Mesendoderm (in vitro differentiated cells): ENCODE data around the gene CCDC91.

Source experiments
- DNase-seq: peaks from one replicate; pipeline ENCODE4 v3.0.0; 2013
- H2AK5ac ChIP-seq: 2 replicates; pipeline ENCODE4 v1.6.1; 2013; ENCODE audit warnings: low read length, inconsistent platforms
- H2BK120ac ChIP-seq: 2 replicates; pipeline ENCODE4 v1.6.1; 2013; ENCODE audit warnings: low read depth, mild to moderate bottlenecking, low read length, moderate library complexity, mixed read lengths
- H2BK15ac ChIP-seq: replicated peaks from 2 replicates; pipeline ENCODE4 v1.6.1; 2013; ENCODE audit warnings: low read depth, mild to moderate bottlenecking, moderate library complexity
- H2BK5ac ChIP-seq: 2 replicates; pipeline ENCODE4 v1.6.1; 2013; ENCODE audit warnings: low read length, inconsistent platforms
- H3K18ac ChIP-seq: 2 replicates; pipeline ENCODE4 v1.6.1; 2013; ENCODE audit warnings: mild to moderate bottlenecking, low read length, mixed read lengths
- H3K23ac ChIP-seq: one replicate; pipeline ENCODE4 v1.6.1; 2013; ENCODE audit warnings: low read length
- H3K27ac ChIP-seq: 2 replicates; pipeline ENCODE4 v1.5.1; 2013; ENCODE audit warnings: low read depth, mild to moderate bottlenecking, inconsistent platforms, low read length, moderate library complexity
- H3K27me3 ChIP-seq: 2 replicates; pipeline ENCODE4 v1.6.1; 2013; ENCODE audit warnings: low read length, control low read depth, mild to moderate bottlenecking, inconsistent platforms; ENCODE audit not compliant: insufficient read depth, poor library complexity
- H3K36me3 ChIP-seq: 2 replicates; pipeline ENCODE4 v1.6.1; 2013; ENCODE audit warnings: low read length, inconsistent platforms; ENCODE audit not compliant: control insufficient read depth, insufficient read depth
- H3K4ac ChIP-seq: one replicate; pipeline ENCODE4 v1.6.1; 2013; ENCODE audit warnings: low read depth, mild to moderate bottlenecking, low read length, moderate library complexity
- H3K4me1 ChIP-seq: 2 replicates; pipeline ENCODE4 v1.6.1; 2013; ENCODE audit warnings: low read depth, low read length, inconsistent platforms; ENCODE audit not compliant: control insufficient read depth
- H3K4me2 ChIP-seq: 2 replicates; pipeline ENCODE4 v1.6.1; 2013; ENCODE audit warnings: low read length
- H3K4me3 ChIP-seq: 2 replicates; pipeline ENCODE4 v1.5.1; 2013; ENCODE audit warnings: mild to moderate bottlenecking, low read length
- H3K56ac ChIP-seq: one replicate; pipeline ENCODE4 v1.6.1; 2013; ENCODE audit warnings: low read length
- H3K79me1 ChIP-seq: 2 replicates; pipeline ENCODE4 v1.6.1; 2013; ENCODE audit warnings: low read length, inconsistent platforms
- H3K79me2 ChIP-seq: 2 replicates; pipeline ENCODE4 v1.6.1; 2013; ENCODE audit warnings: mild to moderate bottlenecking, low read length; ENCODE audit not compliant: control insufficient read depth, insufficient read depth
- H3K9ac ChIP-seq: 2 replicates; pipeline ENCODE4 v1.6.1; 2013; ENCODE audit warnings: low read length, inconsistent platforms
- H4K5ac ChIP-seq: one replicate; pipeline ENCODE4 v1.6.1; 2013; ENCODE audit warnings: low read length
- H4K8ac ChIP-seq: one replicate; pipeline ENCODE4 v1.6.1; 2013; ENCODE audit warnings: low read depth, mild to moderate bottlenecking, control low read depth, low read length, moderate library complexity
- WGBS: extraction: QIAGEN DNeasy Blood & Tissue Kit; methylation state at CpG from one replicate; pipeline ENCODE4 v1.1.7; 2013; ENCODE audit warnings: low lambda C conversion rate, missing lambda C conversion rate; ENCODE audit not compliant: insufficient coverage; ENCODE audit errors: extremely low coverage; 5-methylcytosine and 5-hydroxymethylcytosine counted together

The CCDC91 gene

DNA sequence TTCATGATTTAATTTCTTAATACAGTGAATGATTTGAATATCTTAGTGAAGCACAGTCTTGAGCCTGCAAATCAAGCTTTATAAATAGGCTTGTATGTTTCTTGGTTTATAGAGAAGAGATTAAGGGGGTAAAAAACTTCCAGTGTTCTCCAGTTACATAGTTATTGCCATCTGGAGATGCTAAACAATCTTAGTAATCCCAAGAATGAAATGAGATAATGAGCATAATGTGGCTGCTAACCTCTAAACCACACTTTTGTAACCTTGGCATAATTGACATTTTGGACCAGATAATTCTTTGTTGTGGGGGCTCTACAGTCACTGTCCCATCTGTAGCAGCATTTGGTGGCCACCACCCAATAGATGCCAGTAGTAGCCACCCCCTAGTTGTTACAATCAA, 316.8 kb downstream of the CCDC91 start:
- DNase-seq = no peak
- H4K8ac ChIP-seq = no peak overlapping the region
- H3K18ac ChIP-seq = no peak overlapping the region
- H3K23ac ChIP-seq = no peak overlapping the region
- H2BK120ac ChIP-seq = no peak overlapping the region
- H3K9ac ChIP-seq = no peak overlapping the region
- H3K27me3 ChIP-seq = no peaks in the 10 kb centered on the region
- H3K4me2 ChIP-seq = no peak overlapping the region
- H3K4me1 ChIP-seq = no peaks in the 10 kb centered on the region
- H3K36me3 ChIP-seq = no peaks in the 10 kb centered on the region
- H3K79me1 ChIP-seq = no peaks in the 10 kb centered on the region
- no peaks in the 10 kb centered on the region for H3K79me2 ChIP-seq
- no peak overlapping the region for H3K4me3 ChIP-seq
- no peak overlapping the region for H3K4ac ChIP-seq
- H3K56ac ChIP-seq = no peak overlapping the region
- H2BK5ac ChIP-seq = no peak overlapping the region
- no peak overlapping the region for H3K27ac ChIP-seq
- no peak overlapping the region for H4K5ac ChIP-seq
- H2AK5ac ChIP-seq = no peak overlapping the region
- H2BK15ac ChIP-seq = no peak overlapping the region

- Histone ChIP-seq H2AK5ac (no peak overlapping the region), H3K27ac (no peak overlapping the region), H3K56ac (no peak overlapping the region), H2BK5ac (no peak overlapping the region), H3K9ac (no peak overlapping the region), H3K4me2 (no peak overlapping the region), H2BK15ac (no peak overlapping the region), H3K4me3 (no peak overlapping the region), H3K23ac (no peak overlapping the region), H2BK120ac (no peak overlapping the region), H3K4ac (no peak overlapping the region), H3K27me3 (no peaks in the 10 kb centered on the region), H3K79me1 (no peaks in the 10 kb centered on the region), H3K79me2 (no peaks in the 10 kb centered on the region), H3K36me3 (no peaks in the 10 kb centered on the region), H3K4me1 (no peaks in the 10 kb centered on the region), H4K8ac (no peak overlapping the region), H3K18ac (no peak overlapping the region), H4K5ac (no peak overlapping the region)
- no CpG with 5 or more reads among the region's 3 CpGs for WGBS
- no peak for DNase-seq
Measured at GRCh38 chr12:28507867-28508266, 317.6 kb downstream of the CCDC91 start.

DNA sequence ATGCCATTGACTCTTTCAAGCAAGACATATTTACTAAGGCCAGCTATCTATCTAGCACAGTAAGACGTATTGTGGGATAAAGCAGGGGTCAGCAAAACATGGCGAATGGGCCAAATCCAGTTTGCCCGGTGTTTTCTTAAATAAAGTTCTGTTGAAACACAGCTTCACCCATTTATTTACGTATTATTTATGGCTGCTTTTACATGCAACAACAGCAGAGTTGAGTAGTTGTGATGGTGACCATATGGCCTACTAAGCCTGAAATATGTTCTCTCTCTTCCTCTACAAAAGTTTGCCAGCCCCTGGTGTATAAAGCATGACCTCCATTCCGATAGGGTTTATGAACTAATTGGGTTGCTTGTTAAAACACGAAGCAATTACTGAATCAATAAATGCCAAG, 322.1 kb downstream of the CCDC91 start:
- Histone ChIP-seq H2AK5ac (no peak overlapping the region), H3K23ac (no peak overlapping the region), H2BK15ac (no peak overlapping the region), H4K8ac (no peak overlapping the region), H2BK120ac (no peak overlapping the region), H3K79me1 (no peaks in the 10 kb centered on the region), H2BK5ac (no peak overlapping the region), H3K4ac (no peak overlapping the region), H3K4me2 (no peak overlapping the region), H3K27ac (no peak overlapping the region), H3K18ac (no peak overlapping the region), H3K27me3 (no peaks in the 10 kb centered on the region), H4K5ac (no peak overlapping the region), H3K4me3 (no peak overlapping the region), H3K79me2 (no peaks in the 10 kb centered on the region), H3K36me3 (no peaks in the 10 kb centered on the region), H3K9ac (no peak overlapping the region), H3K56ac (no peak overlapping the region), H3K4me1 (no peaks in the 10 kb centered on the region)
- no CpG with 5 or more reads among the region's 6 CpGs for WGBS
- no peak for DNase-seq

DNA sequence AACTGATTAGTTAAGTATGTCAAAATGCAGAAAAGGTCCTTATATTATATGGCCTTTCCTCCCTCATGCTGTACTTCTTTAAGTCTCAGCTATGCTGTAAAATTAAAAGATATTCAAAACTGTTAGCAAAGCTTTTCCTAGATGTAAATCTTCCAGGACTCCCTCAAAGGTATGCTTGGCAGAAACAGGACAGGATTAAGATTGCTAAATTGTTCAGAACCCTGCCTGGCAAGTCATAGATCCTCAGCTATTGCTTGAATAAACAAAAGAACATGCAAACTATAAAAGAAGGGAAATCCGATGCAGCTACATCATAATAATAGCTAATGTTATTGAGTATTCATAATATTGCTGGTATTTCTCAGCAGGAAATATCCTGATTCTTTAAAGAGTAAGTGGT, 322.6 kb downstream of the CCDC91 start:
- no peak overlapping the region for H3K9ac ChIP-seq
- no peaks in the 10 kb centered on the region for H3K36me3 ChIP-seq
- no peak overlapping the region for H3K56ac ChIP-seq
- no peaks in the 10 kb centered on the region for H3K79me2 ChIP-seq
- no peak overlapping the region for H2AK5ac ChIP-seq
- no peaks in the 10 kb centered on the region for H3K4me1 ChIP-seq
- H3K4me3 ChIP-seq = no peak overlapping the region
- H3K23ac ChIP-seq = no peak overlapping the region
- no CpG with 5 or more reads among the region's 1 CpG for WGBS
- DNase-seq = no peak
- H2BK15ac ChIP-seq = no peak overlapping the region
- H2BK5ac ChIP-seq = no peak overlapping the region
- H4K8ac ChIP-seq = no peak overlapping the region
- no peaks in the 10 kb centered on the region for H3K27me3 ChIP-seq
- no peaks in the 10 kb centered on the region for H3K79me1 ChIP-seq
- no peak overlapping the region for H3K18ac ChIP-seq
- no peak overlapping the region for H3K4ac ChIP-seq
- no peak overlapping the region for H4K5ac ChIP-seq
- no peak overlapping the region for H3K4me2 ChIP-seq
- no peak overlapping the region for H3K27ac ChIP-seq
- H2BK120ac ChIP-seq = no peak overlapping the region

- WGBS = no CpG with 5 or more reads among the region's 1 CpG
- no peak overlapping the region for H4K5ac ChIP-seq
- no peak for DNase-seq
Measured at GRCh38 chr12:28513983-28514382, 323.7 kb downstream of the CCDC91 start.

DNA sequence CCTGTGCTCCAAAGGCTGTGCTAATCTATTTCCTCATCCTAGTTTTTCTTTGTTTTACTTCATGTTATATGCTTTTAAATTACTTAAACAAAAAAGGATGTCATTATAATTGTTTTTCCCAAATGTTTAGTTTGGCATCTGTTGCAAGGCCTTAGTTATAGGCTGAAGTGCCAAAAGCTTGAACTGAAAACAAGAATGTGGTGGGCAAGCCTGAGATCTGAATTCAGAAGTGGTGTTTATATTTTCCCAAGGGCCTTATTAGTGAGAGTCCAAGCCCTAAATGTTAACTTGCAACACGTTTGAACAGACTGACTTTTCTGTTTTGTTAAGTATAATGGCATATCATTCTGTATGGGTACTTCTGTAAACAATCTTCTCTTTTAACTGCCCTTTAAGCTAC, 326.8 kb downstream of the CCDC91 start:
- Histone ChIP-seq H3K9ac (no peak overlapping the region), H2AK5ac (no peak overlapping the region), H4K5ac (no peak overlapping the region), H3K4me1 (no peaks in the 10 kb centered on the region), H3K36me3 (no peaks in the 10 kb centered on the region), H3K4me3 (no peak overlapping the region), H3K79me2 (no peaks in the 10 kb centered on the region), H2BK15ac (no peak overlapping the region), H3K27me3 (no peaks in the 10 kb centered on the region), H3K27ac (no peak overlapping the region), H3K4me2 (no peak overlapping the region), H4K8ac (no peak overlapping the region), H3K18ac (no peak overlapping the region), H3K4ac (no peak overlapping the region), H3K56ac (no peak overlapping the region), H2BK5ac (no peak overlapping the region), H2BK120ac (no peak overlapping the region), H3K23ac (no peak overlapping the region), H3K79me1 (no peaks in the 10 kb centered on the region)
- WGBS = no CpG with 5 or more reads among the region's 1 CpG
- no peak for DNase-seq

More at GRCh38 chr12:28513983-28514382, 323.7 kb downstream of the CCDC91 start:
- Histone ChIP-seq H3K4ac (no peak overlapping the region), H3K4me1 (no peaks in the 10 kb centered on the region), H3K27me3 (no peaks in the 10 kb centered on the region), H3K4me3 (no peak overlapping the region), H3K4me2 (no peak overlapping the region), H2AK5ac (no peak overlapping the region), H3K9ac (no peak overlapping the region), H3K23ac (no peak overlapping the region), H3K79me2 (no peaks in the 10 kb centered on the region), H3K56ac (no peak overlapping the region), H2BK120ac (no peak overlapping the region), H2BK15ac (no peak overlapping the region), H3K79me1 (no peaks in the 10 kb centered on the region), H3K27ac (no peak overlapping the region), H4K8ac (no peak overlapping the region), H3K36me3 (no peaks in the 10 kb centered on the region), H3K18ac (no peak overlapping the region), H2BK5ac (no peak overlapping the region)
